OCI-LY7 (cell line): ENCODE data around the gene ECE1.
"Not testable (repeated sequence)": the region's sequence is repeated elsewhere in the genome, so short reads cannot be mapped to it uniquely, and the experiment has no call there.

Experiments used
- EZH2phosphoT487 ChIP-seq: fragments of 200-600 bp; sonication (generic); IDR thresholded peaks from 2 replicates; pipeline ENCODE4 v1.6.1; 2018; ENCODE audit warnings: low read depth, borderline replicate concordance, mild to moderate bottlenecking, mixed run types, antibody characterized with exemption, low read length, moderate library complexity, mixed read lengths
- TF ChIP-seq, protein P1 (sequence below): fragments of 200-600 bp; sonication (generic); conservative IDR thresholded peaks from 2 replicates; pipeline ENCODE4 v1.5.1; 2014; ENCODE audit warnings: mild to moderate bottlenecking, antibody characterized with exemption, low read length, moderate library complexity, mixed read lengths

DNA sequence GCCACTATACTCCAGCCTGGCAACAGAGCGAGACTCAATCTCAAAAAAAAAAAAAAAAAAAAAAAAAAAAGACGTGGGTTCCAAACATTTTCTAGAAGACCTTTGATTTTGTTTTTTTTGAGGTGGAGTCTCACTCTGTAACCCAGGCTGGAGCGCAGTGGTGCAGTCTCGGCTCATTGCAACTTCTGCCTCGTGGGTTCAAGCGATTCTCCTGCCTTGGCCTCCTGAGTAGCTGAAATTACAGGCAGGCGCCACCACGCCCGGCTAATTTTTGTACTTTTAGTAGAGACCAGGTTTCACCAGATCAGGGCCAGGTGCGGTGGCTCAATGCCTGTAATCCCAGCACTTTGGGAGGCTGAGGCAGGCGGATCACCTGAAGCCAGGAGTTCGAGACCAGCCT lies 117.2 kb downstream of the ECE1 start:
- not testable (repeated sequence) for TF ChIP-seq EZH2phosphoT487
- TF ChIP-seq, protein P1, sequence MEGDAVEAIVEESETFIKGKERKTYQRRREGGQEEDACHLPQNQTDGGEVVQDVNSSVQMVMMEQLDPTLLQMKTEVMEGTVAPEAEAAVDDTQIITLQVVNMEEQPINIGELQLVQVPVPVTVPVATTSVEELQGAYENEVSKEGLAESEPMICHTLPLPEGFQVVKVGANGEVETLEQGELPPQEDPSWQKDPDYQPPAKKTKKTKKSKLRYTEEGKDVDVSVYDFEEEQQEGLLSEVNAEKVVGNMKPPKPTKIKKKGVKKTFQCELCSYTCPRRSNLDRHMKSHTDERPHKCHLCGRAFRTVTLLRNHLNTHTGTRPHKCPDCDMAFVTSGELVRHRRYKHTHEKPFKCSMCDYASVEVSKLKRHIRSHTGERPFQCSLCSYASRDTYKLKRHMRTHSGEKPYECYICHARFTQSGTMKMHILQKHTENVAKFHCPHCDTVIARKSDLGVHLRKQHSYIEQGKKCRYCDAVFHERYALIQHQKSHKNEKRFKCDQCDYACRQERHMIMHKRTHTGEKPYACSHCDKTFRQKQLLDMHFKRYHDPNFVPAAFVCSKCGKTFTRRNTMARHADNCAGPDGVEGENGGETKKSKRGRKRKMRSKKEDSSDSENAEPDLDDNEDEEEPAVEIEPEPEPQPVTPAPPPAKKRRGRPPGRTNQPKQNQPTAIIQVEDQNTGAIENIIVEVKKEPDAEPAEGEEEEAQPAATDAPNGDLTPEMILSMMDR, result not testable (repeated sequence)
